Endothelial cell of umbilical vein (primary cell): Measurements from ENCODE around the gene TMEM270. TPM values are rescaled to one million over a fixed set of nuclear protein-coding genes. Genes with fewer than 3 reads are reported as not detected.

Experiments
- BruUV-seq: library from RNA; stranded (reverse); fragments of 400-500 nt; replicated peaks from 2 replicates; lab custom pipeline; 2021; lab: Mats Ljungman, UMichigan
- CTCF ChIA-PET: fragments of 300-600, 350-600 bp; sonication (Branson Sonifier 250); formaldehyde crosslinking; loops from one replicate; lab custom pipeline; 2021; ENCODE audit warnings: antibody characterized with exemption, inconsistent platforms; lab: Charles Lee
- POLR2A ChIA-PET: fragments of 300-600, 350-600 bp; sonication (Branson Sonifier 250); formaldehyde crosslinking; loops from one replicate; lab custom pipeline; 2021; ENCODE audit warnings: antibody characterized with exemption, inconsistent platforms; lab: Charles Lee
- DNase-seq: peaks from one replicate; pipeline ENCODE4 v3.0.0-alpha.2; 2011; ENCODE audit warnings: low read depth, low spot score
- FAIRE-seq: peaks from 2 replicates; lab custom pipeline; 2011; peaks lifted over from hg19 to GRCh38; lab: Jason Lieb, UNC
- H2AFZ ChIP-seq: 2 replicates; pipeline ENCODE4 v1.6.0; 2012; ENCODE audit warnings: low read depth, low read length, control low read depth, inconsistent platforms
- H3K27ac ChIP-seq: 2 replicates; pipeline ENCODE4 v1.5.1; 2011; ENCODE audit warnings: low read depth, mild to moderate bottlenecking, control low read depth, low read length, moderate library complexity; ENCODE audit not compliant: insufficient read depth
- H3K27me3 ChIP-seq, 2 experiments: 2 replicates each; pipeline versions ENCODE4 v1.6.0 to v1.6.1; 2011; ENCODE audit warnings: low read length in 2 of 2, mixed read lengths in 1 of 2; ENCODE audit not compliant: control insufficient read depth in 2 of 2, insufficient read depth in 2 of 2
- H3K36me3 ChIP-seq, 2 experiments: 2 replicates in 1 of 2; 3 replicates in 1 of 2; pipeline ENCODE4 v1.5.1; 2011; ENCODE audit warnings: low read length in 2 of 2, mild to moderate bottlenecking in 1 of 2, moderate library complexity in 1 of 2; ENCODE audit not compliant: control insufficient read depth in 2 of 2, insufficient read depth in 2 of 2; ENCODE audit errors: extremely low read depth in 1 of 2
- H3K4me1 ChIP-seq: 3 replicates; pipeline ENCODE4 v1.5.1; 2011; ENCODE audit warnings: mild to moderate bottlenecking, low read length; ENCODE audit not compliant: control insufficient read depth, insufficient read depth; ENCODE audit errors: extremely low read depth
- H3K4me2 ChIP-seq: 2 replicates; pipeline ENCODE4 v1.6.1; 2011; ENCODE audit warnings: low read length, control low read depth, mixed read lengths; ENCODE audit not compliant: insufficient read depth
- H3K4me3 ChIP-seq, 3 experiments: fragments of 200-600 bp in 1 of 3; sonication (generic), shearing (Covaris generic) in 1 of 3; replicated peaks in 1 of 3; 2 replicates each; pipeline ENCODE4 v1.5.1; 2011 to 2016; ENCODE audit warnings: control low read depth in 3 of 3, low read length in 3 of 3, mild to moderate bottlenecking in 2 of 3, inconsistent platforms in 1 of 3, low read depth in 1 of 3, moderate library complexity in 1 of 3; ENCODE audit not compliant: insufficient read depth in 1 of 3
- H3K79me2 ChIP-seq: 2 replicates; pipeline ENCODE4 v1.6.0; 2012; ENCODE audit warnings: low read length, inconsistent platforms; ENCODE audit not compliant: control insufficient read depth, insufficient read depth
- H3K9ac ChIP-seq: replicated peaks from 2 replicates; pipeline ENCODE3; 2011; ENCODE audit warnings: low read length, control low read depth; ENCODE audit not compliant: insufficient read depth; ENCODE audit errors: extremely low read depth
- H3K9me1 ChIP-seq: replicated peaks from 3 replicates; pipeline ENCODE4 v1.6.0; 2011; ENCODE audit warnings: mild to moderate bottlenecking, low read length; ENCODE audit not compliant: control insufficient read depth, insufficient read depth; ENCODE audit errors: extremely low read depth
- H3K9me3 ChIP-seq: replicated peaks from 2 replicates; pipeline ENCODE4 v1.5.1; 2012; ENCODE audit warnings: low read length, inconsistent platforms; ENCODE audit not compliant: control insufficient read depth, insufficient read depth
- H4K20me1 ChIP-seq: replicated peaks from 2 replicates; pipeline ENCODE3; 2011; ENCODE audit warnings: mild to moderate bottlenecking, low read length; ENCODE audit not compliant: control insufficient read depth, insufficient read depth; ENCODE audit errors: extremely low read depth
- EZH2 ChIP-seq: IDR thresholded peaks from 2 replicates; pipeline ENCODE4 v1.6.1; 2012; ENCODE audit warnings: borderline replicate concordance, low read depth, mild to moderate bottlenecking, moderate library complexity, low read length, inconsistent platforms; ENCODE audit not compliant: severe bottlenecking
- FOS ChIP-seq: IDR thresholded peaks from 2 replicates; pipeline ENCODE4 v1.6.1; 2011; ENCODE audit warnings: mild to moderate bottlenecking, low read length, moderate library complexity, borderline replicate concordance; ENCODE audit not compliant: insufficient read depth
- GATA2 ChIP-seq: IDR thresholded peaks from 2 replicates; pipeline ENCODE4 v1.7.0; 2011; ENCODE audit warnings: low read depth, mild to moderate bottlenecking, moderate library complexity, mixed read lengths, low read length; ENCODE audit not compliant: insufficient read length, insufficient read depth
- JUN ChIP-seq: IDR thresholded peaks from 2 replicates; pipeline ENCODE4 v1.6.1; 2011; ENCODE audit warnings: borderline replicate concordance, low read depth; ENCODE audit not compliant: insufficient read length, insufficient read depth
- MYC ChIP-seq: IDR thresholded peaks from one replicate; pipeline ENCODE4 v1.6.1; 2011; ENCODE audit warnings: mild to moderate bottlenecking, low read depth, low read length
- POLR2A ChIP-seq: IDR thresholded peaks from 2 replicates; pipeline ENCODE4 v1.6.1; 2012; ENCODE audit warnings: low read depth, mild to moderate bottlenecking, control low read depth, low read length
- POLR2AphosphoS5 ChIP-seq: IDR thresholded peaks from 2 replicates; pipeline ENCODE4 v1.6.1; 2012; ENCODE audit warnings: low read depth, mild to moderate bottlenecking, control low read depth, low read length, moderate library complexity; ENCODE audit not compliant: insufficient read depth
- dilution Hi-C: fragments of 300-500 bp; cut with MboI; formaldehyde crosslinking; loops from one replicate; pipeline ENCODE4 v1.15.0; 2019; ENCODE audit warnings: low sequenced_read_pairs; ENCODE audit not compliant: extremely low pct_ligation_motif_present
- intact Hi-C: fragments of 100-400 bp; cut with micrococcal nuclease; formaldehyde crosslinking; loops from one replicate; pipeline ENCODE4 v1.10.0; 2022
- polyA plus RNA-seq, 4 experiments: library from polyadenylated mRNA; depleted of rRNA in 3 of 4; stranded (reverse) in 3 of 4; unstranded in 1 of 4; fragments of >200 nt; gene quantifications; 2 replicates each; pipeline versions ENCODE4 v1.2.1 to v1.2.3, GENCODE V29; 2011 to 2012; ENCODE audit warnings: missing spikeins in 1 of 4
- total RNA-seq: library from RNA; stranded (reverse); gene quantifications from 2 replicates; pipeline ENCODE4 v1.2.3, GENCODE V29; 2021
- TF ChIP-seq, protein P1 (sequence below), 2 donors: IDR thresholded peaks; 1 replicate in 1 of 2; 2 replicates in 1 of 2; pipeline ENCODE4 v1.5.1; 2011; ENCODE audit warnings: low read length in 2 of 2, mild to moderate bottlenecking in 2 of 2, moderate library complexity in 2 of 2, control low read depth in 1 of 2, inconsistent platforms in 1 of 2, low read depth in 1 of 2; ENCODE audit not compliant: insufficient read depth in 1 of 2; ENCODE audit errors: extremely low read depth in 1 of 2
- TF ChIP-seq, protein P2 (sequence below): IDR thresholded peaks from 2 replicates; pipeline ENCODE4 v1.6.1; 2011; ENCODE audit not compliant: insufficient read depth, insufficient read length

The TMEM270 gene
- total and polyA plus RNA-seq, 2 donors (not counting 3 experiments of a cell fraction or from before 2014, with no cell fraction given): not detected

DNA sequence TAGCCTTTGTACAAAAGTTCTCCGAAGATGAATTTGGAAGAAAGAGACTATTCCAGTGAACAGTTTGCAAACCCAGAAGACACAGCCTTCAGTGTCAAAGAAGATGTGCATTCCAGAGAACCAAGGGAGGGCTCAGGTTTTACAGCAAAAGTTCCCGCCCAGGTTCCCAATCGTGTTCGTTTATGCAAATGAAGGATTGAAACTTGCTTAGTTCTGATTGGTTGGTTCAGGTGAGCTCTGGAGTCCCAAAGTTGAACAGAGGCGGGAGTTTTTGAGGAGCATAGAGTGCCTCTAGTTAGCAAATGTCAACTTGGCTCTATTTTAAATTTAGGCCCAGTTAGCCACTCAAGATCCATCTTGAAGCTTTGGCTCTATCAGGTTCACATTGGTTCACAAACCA lies 51.3 kb downstream of the TMEM270 start:
- Histone ChIP-seq H3K9me1 (no peaks in the 10 kb centered on the region), H3K27ac (no peak overlapping the region), H3K9me3 (no peaks in the 10 kb centered on the region), H3K4me1 (no peaks in the 10 kb centered on the region), H2AFZ (no peak overlapping the region), H3K4me2 (no peak overlapping the region), H3K9ac (no peak overlapping the region), H3K79me2 (no peaks in the 10 kb centered on the region), H3K27me3 (peaks cover 0 to 3% of the 10 kb centered on the region in 2 experiments), H3K36me3 (no peaks in the 10 kb centered on the region), H3K4me3 (no peak overlapping the region), H4K20me1 (no peaks in the 10 kb centered on the region)
- CTCF ChIA-PET: interaction anchor here (2.0 kb wide), 1 partner anchor 44 kb away, joined by 5 read pairs; no protein-coding TSS in a partner anchor
- BruUV-seq: no TSS peak
- dilution Hi-C loops: no loop called here
- FAIRE-seq: no peak
- POLR2A ChIA-PET: no interaction called here
- TF ChIP-seq, protein P1, sequence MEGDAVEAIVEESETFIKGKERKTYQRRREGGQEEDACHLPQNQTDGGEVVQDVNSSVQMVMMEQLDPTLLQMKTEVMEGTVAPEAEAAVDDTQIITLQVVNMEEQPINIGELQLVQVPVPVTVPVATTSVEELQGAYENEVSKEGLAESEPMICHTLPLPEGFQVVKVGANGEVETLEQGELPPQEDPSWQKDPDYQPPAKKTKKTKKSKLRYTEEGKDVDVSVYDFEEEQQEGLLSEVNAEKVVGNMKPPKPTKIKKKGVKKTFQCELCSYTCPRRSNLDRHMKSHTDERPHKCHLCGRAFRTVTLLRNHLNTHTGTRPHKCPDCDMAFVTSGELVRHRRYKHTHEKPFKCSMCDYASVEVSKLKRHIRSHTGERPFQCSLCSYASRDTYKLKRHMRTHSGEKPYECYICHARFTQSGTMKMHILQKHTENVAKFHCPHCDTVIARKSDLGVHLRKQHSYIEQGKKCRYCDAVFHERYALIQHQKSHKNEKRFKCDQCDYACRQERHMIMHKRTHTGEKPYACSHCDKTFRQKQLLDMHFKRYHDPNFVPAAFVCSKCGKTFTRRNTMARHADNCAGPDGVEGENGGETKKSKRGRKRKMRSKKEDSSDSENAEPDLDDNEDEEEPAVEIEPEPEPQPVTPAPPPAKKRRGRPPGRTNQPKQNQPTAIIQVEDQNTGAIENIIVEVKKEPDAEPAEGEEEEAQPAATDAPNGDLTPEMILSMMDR (IDR thresholded peaks at IDR 0.05; ENCODE audit: extremely low read depth in 1 of 2, insufficient read depth in 1 of 2, low read depth in 1 of 2, low read length in 2 of 2): no peak
- TF ChIP-seq, protein P2, sequence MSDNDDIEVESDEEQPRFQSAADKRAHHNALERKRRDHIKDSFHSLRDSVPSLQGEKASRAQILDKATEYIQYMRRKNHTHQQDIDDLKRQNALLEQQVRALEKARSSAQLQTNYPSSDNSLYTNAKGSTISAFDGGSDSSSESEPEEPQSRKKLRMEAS: no peak
- TF ChIP-seq JUN (no peak), GATA2 (no peak), EZH2 (no peak), MYC (no peak), POLR2A (no peak), FOS (no peak), POLR2AphosphoS5 (no peak)
- intact Hi-C loops: no loop called here
- no peak for DNase-seq

Other genes with a start within 250 kb of the TMEM270 start
- not detected in 2 replicates for gene MLXIPL, start 236.6 kb upstream of the TMEM270 start, total RNA-seq
- not detected in 2 replicates for gene MLXIPL, start 236.6 kb upstream of the TMEM270 start, polyA plus RNA-seq
- 2.0 and 2.4 TPM in 2 replicates for gene VPS37D, start 193.3 kb upstream of the TMEM270 start, total RNA-seq
- 2.1 and 2.9 TPM in 2 replicates for gene VPS37D, start 193.3 kb upstream of the TMEM270 start, polyA plus RNA-seq
- 10.4 and 11.9 TPM in 2 replicates for gene DNAJC30, start 177.7 kb upstream of the TMEM270 start, total RNA-seq
- 10.6 and 14.7 TPM in 2 replicates for gene DNAJC30, start 177.7 kb upstream of the TMEM270 start, polyA plus RNA-seq
- 60.1 and 64.6 TPM in 2 replicates for gene BUD23, start 177.6 kb upstream of the TMEM270 start, total RNA-seq
- 49.0 and 62.1 TPM in 2 replicates for gene BUD23, start 177.6 kb upstream of the TMEM270 start, polyA plus RNA-seq
- 16.8 and 20.8 TPM in 2 replicates for gene STX1A, start 141.5 kb upstream of the TMEM270 start, total RNA-seq
- gene STX1A, start 141.5 kb upstream of the TMEM270 start, polyA plus RNA-seq: 13.1 and 16.0 TPM in 2 replicates
- gene ABHD11, start 122.4 kb upstream of the TMEM270 start, total RNA-seq: 13.3 and 19.0 TPM in 2 replicates
- 18.4 and 18.9 TPM in 2 replicates for gene ABHD11, start 122.4 kb upstream of the TMEM270 start, polyA plus RNA-seq
- 0.62 and 0.95 TPM in 2 replicates for gene CLDN3, start 90.9 kb upstream of the TMEM270 start, total RNA-seq
- 1.9 and 2.4 TPM in 2 replicates for gene CLDN3, start 90.9 kb upstream of the TMEM270 start, polyA plus RNA-seq
- gene CLDN4, start 30.2 kb upstream of the TMEM270 start, total RNA-seq: 0.13 and 0.25 TPM in 2 replicates
- 0.14 and 0.15 TPM in 2 replicates for gene CLDN4, start 30.2 kb upstream of the TMEM270 start, polyA plus RNA-seq
- 1.2 and 10.8 TPM in 2 replicates for gene METTL27, start 18.6 kb upstream of the TMEM270 start, total RNA-seq
- gene METTL27, start 18.6 kb upstream of the TMEM270 start, polyA plus RNA-seq: 6.9 and 9.0 TPM in 2 replicates
- gene ELN, start 167.0 kb downstream of the TMEM270 start, total RNA-seq: 0.18 and 1.7 TPM in 2 replicates
- gene ELN, start 167.0 kb downstream of the TMEM270 start, polyA plus RNA-seq: 2.6 and 3.1 TPM in 2 replicates
- 54.4 and 54.5 TPM in 2 replicates for gene LIMK1, start 222.6 kb downstream of the TMEM270 start, total RNA-seq
- gene LIMK1, start 222.6 kb downstream of the TMEM270 start, polyA plus RNA-seq: 52.9 and 62.0 TPM in 2 replicates